Upper lobe of left lung (tissue), 4 donors: Measurements from ENCODE around the gene PFN3.

Source experiments
- EP300 ChIP-seq, 4 donors: sonication (generic); formaldehyde crosslinking; IDR thresholded peaks; one replicate each; pipeline ENCODE4 v1.5.1; 2017; ENCODE audit warnings: antibody characterized with exemption in 4 of 4, control low read depth in 2 of 4
- POLR2A ChIP-seq, 4 donors: fragments of 450-650 bp; IDR thresholded peaks; one replicate each; pipeline ENCODE4 v1.5.1; 2016 to 2017; ENCODE audit warnings: antibody characterized with exemption in 4 of 4, mild to moderate bottlenecking in 2 of 4
- POLR2AphosphoS5 ChIP-seq, 2 donors: sonication (generic); formaldehyde crosslinking; IDR thresholded peaks; one replicate each; pipeline ENCODE4 v1.5.1; 2017; ENCODE audit warnings: antibody characterized with exemption in 2 of 2
- TF ChIP-seq, protein P1 (sequence below), 6 experiments: fragments of 450-650 bp in 4 of 6; fragments of 200-600 bp in 2 of 6; sonication (generic) in 2 of 6; IDR thresholded peaks; one replicate each; pipeline ENCODE4 v1.5.1; 2016 to 2019; ENCODE audit warnings: antibody characterized with exemption in 6 of 6

DNA sequence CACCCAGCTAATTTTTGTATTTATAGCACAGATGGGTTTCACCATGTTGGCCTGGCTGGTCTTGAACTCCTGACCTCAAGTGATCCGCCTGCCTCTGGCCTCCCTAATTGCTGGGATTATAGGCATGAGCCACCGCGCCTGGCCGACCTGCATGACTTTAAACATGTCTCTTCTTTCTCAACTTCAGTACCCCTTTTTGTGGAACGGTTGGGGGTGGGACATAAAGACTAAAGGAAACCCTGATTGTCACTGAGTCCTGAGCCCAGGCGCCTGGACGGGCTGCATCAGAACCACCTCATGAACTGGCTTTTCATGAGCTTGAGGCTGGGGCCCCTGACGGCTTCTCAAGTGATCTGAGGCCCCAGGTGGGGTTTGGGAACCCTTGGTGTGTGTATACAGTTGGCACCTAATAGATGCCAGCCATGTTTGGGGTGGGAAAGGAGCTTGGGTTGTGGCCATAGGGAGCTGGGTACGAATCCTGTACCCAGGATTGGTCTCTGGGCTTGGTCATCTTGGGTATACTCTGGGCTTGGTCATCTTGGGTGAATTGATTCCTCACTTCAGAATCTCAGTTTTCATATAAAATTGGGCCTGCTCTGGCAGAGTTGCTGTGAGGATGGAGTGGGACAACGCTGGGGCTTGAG lies 28.2 kb upstream of the PFN3 start:
- TF ChIP-seq, protein P1, sequence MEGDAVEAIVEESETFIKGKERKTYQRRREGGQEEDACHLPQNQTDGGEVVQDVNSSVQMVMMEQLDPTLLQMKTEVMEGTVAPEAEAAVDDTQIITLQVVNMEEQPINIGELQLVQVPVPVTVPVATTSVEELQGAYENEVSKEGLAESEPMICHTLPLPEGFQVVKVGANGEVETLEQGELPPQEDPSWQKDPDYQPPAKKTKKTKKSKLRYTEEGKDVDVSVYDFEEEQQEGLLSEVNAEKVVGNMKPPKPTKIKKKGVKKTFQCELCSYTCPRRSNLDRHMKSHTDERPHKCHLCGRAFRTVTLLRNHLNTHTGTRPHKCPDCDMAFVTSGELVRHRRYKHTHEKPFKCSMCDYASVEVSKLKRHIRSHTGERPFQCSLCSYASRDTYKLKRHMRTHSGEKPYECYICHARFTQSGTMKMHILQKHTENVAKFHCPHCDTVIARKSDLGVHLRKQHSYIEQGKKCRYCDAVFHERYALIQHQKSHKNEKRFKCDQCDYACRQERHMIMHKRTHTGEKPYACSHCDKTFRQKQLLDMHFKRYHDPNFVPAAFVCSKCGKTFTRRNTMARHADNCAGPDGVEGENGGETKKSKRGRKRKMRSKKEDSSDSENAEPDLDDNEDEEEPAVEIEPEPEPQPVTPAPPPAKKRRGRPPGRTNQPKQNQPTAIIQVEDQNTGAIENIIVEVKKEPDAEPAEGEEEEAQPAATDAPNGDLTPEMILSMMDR (IDR thresholded peaks at IDR 0.05) = no peak
- TF ChIP-seq POLR2A (IDR thresholded peaks at IDR 0.05) (no peak), POLR2AphosphoS5 (IDR thresholded peaks at IDR 0.05) (no peak), EP300 (IDR thresholded peaks at IDR 0.05) (no peak)
